OCI-LY7 (cell line): Measurements from ENCODE around the gene ENOX2. TPM values are rescaled to one million over a fixed set of nuclear protein-coding genes. Genes with fewer than 3 reads are reported as not detected.

ENCODE experiments used
- BruUV-seq: library from RNA; stranded (reverse); fragments of 400-500 nt; replicated peaks from 2 replicates; lab custom pipeline; 2021; lab: Mats Ljungman, UMichigan
- CTCF ChIA-PET: fragments of 300-600 bp; sonication (Branson Sonifier 250); formaldehyde crosslinking; loops from one replicate; lab custom pipeline; 2022; ENCODE audit warnings: antibody characterized with exemption; ENCODE audit not compliant: unreplicated experiment; lab: Charles Lee
- POLR2A ChIA-PET: fragments of 300-600 bp; sonication (Branson Sonifier 250); formaldehyde crosslinking; loops from one replicate; lab custom pipeline; 2022; ENCODE audit warnings: antibody characterized with exemption; lab: Charles Lee
- DNase-seq: peaks from one replicate; pipeline ENCODE4 v3.0.0-alpha.2; 2015; ENCODE audit warnings: low spot score
- H2AFZ ChIP-seq: fragments of 200-600 bp; sonication (generic), shearing (Covaris generic); 2 replicates; pipeline ENCODE4 v1.6.1; 2014; ENCODE audit warnings: mild to moderate bottlenecking, antibody characterized with exemption, low read length, moderate library complexity
- H3K27ac ChIP-seq: fragments of 200-600 bp; sonication (generic); 2 replicates; pipeline ENCODE4 v1.5.1; 2014; ENCODE audit warnings: mixed run types, low read depth, mild to moderate bottlenecking, moderate library complexity, low read length, inconsistent platforms; ENCODE audit not compliant: poor library complexity, severe bottlenecking
- H3K36me3 ChIP-seq: fragments of 200-600 bp; sonication (generic); 2 replicates; pipeline ENCODE4 v1.6.1; 2014; ENCODE audit warnings: mild to moderate bottlenecking, antibody characterized with exemption, low read length, moderate library complexity, mixed read lengths; ENCODE audit not compliant: insufficient read depth
- H3K4me1 ChIP-seq: fragments of 200-600 bp; sonication (generic); 2 replicates; pipeline ENCODE4 v1.5.1; 2014; ENCODE audit warnings: mild to moderate bottlenecking, low read length; ENCODE audit not compliant: insufficient read depth, poor library complexity, severe bottlenecking
- H3K4me2 ChIP-seq: fragments of 200-600 bp; sonication (generic); 2 replicates; pipeline ENCODE4 v1.6.1; 2014; ENCODE audit warnings: mild to moderate bottlenecking, low read length
- H3K4me3 ChIP-seq: fragments of 200-600 bp; sonication (generic); 2 replicates; pipeline ENCODE4 v1.5.1; 2014; ENCODE audit warnings: mild to moderate bottlenecking, low read depth, low read length; ENCODE audit not compliant: poor library complexity, severe bottlenecking
- H3K79me2 ChIP-seq: fragments of 200-600 bp; sonication (generic); 2 replicates; pipeline ENCODE4 v1.6.1; 2016; ENCODE audit warnings: low read depth, mild to moderate bottlenecking, low read length, moderate library complexity, mixed read lengths; ENCODE audit not compliant: insufficient read depth
- H3K9me2 ChIP-seq: fragments of 200-600 bp; sonication (generic); 2 replicates; pipeline ENCODE4 v1.6.1; 2016; ENCODE audit warnings: mild to moderate bottlenecking, low read length, mixed read lengths; ENCODE audit not compliant: insufficient read depth
- H3K9me3 ChIP-seq: fragments of 200-600 bp; sonication (generic); 2 replicates; pipeline ENCODE4 v1.6.1; 2014; ENCODE audit warnings: mild to moderate bottlenecking, mixed run types, low read length, mixed read lengths
- H4K20me1 ChIP-seq: fragments of 200-600 bp; sonication (generic); 2 replicates; pipeline ENCODE4 v1.6.1; 2014; ENCODE audit warnings: mild to moderate bottlenecking, antibody characterized with exemption, low read length, moderate library complexity, mixed read lengths; ENCODE audit not compliant: insufficient read depth
- EZH2phosphoT487 ChIP-seq: fragments of 200-600 bp; sonication (generic); IDR thresholded peaks from 2 replicates; pipeline ENCODE4 v1.6.1; 2018; ENCODE audit warnings: low read depth, borderline replicate concordance, mild to moderate bottlenecking, mixed run types, antibody characterized with exemption, low read length, moderate library complexity, mixed read lengths
- intact Hi-C: fragments of 100-400 bp; cut with micrococcal nuclease; formaldehyde crosslinking; loops from one replicate; pipeline ENCODE4 v1.10.0; 2022; ENCODE audit not compliant: unreplicated experiment
- total RNA-seq, 2 experiments: library from RNA; depleted of rRNA in 1 of 2; stranded (reverse); fragments of >200 nt in 1 of 2; shearing (Covaris generic) in 1 of 2; gene quantifications; 2 replicates each; pipeline ENCODE4 v1.2.3, GENCODE V29; 2014 to 2022
- TF ChIP-seq, protein P1 (sequence below): fragments of 200-600 bp; sonication (generic); conservative IDR thresholded peaks from 2 replicates; pipeline ENCODE4 v1.5.1; 2014; ENCODE audit warnings: mild to moderate bottlenecking, antibody characterized with exemption, low read length, moderate library complexity, mixed read lengths

The ENOX2 gene
- total RNA-seq, 2 experiments from 2014 or later: 5.0 to 11.9 TPM

DNA sequence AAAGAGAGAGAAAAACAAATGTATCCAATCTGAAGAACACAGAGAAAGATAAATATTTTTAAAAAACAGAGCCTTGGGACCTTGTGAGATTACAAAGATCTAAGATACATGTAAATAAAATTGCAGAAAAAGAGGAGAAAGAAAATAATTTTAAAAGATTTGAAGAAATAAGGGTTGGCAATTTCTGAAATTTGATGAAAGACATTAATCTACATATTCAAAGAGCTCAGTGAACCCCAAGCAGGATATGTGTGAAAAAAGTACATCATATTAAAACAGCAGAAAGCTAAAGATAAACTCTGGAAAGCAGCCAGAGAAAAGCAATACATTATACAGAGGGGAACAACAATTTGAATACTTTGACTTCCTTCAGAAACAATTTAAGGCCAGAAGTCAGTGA, 244.7 kb downstream of the ENOX2 start:
- H3K4me2 ChIP-seq: no peak overlapping the region
- ChIA-PET POLR2A (no interaction called here), CTCF (no interaction called here)
- H3K9me3 ChIP-seq: no peaks in the 10 kb centered on the region
- no peaks in the 10 kb centered on the region for H3K4me1 ChIP-seq
- intact Hi-C loops: no loop called here
- no peaks in the 10 kb centered on the region for H3K9me2 ChIP-seq
- TF ChIP-seq EZH2phosphoT487: no peak
- TF ChIP-seq, protein P1, sequence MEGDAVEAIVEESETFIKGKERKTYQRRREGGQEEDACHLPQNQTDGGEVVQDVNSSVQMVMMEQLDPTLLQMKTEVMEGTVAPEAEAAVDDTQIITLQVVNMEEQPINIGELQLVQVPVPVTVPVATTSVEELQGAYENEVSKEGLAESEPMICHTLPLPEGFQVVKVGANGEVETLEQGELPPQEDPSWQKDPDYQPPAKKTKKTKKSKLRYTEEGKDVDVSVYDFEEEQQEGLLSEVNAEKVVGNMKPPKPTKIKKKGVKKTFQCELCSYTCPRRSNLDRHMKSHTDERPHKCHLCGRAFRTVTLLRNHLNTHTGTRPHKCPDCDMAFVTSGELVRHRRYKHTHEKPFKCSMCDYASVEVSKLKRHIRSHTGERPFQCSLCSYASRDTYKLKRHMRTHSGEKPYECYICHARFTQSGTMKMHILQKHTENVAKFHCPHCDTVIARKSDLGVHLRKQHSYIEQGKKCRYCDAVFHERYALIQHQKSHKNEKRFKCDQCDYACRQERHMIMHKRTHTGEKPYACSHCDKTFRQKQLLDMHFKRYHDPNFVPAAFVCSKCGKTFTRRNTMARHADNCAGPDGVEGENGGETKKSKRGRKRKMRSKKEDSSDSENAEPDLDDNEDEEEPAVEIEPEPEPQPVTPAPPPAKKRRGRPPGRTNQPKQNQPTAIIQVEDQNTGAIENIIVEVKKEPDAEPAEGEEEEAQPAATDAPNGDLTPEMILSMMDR: no peak
- H3K79me2 ChIP-seq: no peaks in the 10 kb centered on the region
- no peaks in the 10 kb centered on the region for H4K20me1 ChIP-seq
- BruUV-seq: no TSS peak
- H3K36me3 ChIP-seq: no peaks in the 10 kb centered on the region
- no peak overlapping the region for H3K27ac ChIP-seq
- no peak overlapping the region for H3K4me3 ChIP-seq
- DNase-seq: no peak
- no peak overlapping the region for H2AFZ ChIP-seq

DNA sequence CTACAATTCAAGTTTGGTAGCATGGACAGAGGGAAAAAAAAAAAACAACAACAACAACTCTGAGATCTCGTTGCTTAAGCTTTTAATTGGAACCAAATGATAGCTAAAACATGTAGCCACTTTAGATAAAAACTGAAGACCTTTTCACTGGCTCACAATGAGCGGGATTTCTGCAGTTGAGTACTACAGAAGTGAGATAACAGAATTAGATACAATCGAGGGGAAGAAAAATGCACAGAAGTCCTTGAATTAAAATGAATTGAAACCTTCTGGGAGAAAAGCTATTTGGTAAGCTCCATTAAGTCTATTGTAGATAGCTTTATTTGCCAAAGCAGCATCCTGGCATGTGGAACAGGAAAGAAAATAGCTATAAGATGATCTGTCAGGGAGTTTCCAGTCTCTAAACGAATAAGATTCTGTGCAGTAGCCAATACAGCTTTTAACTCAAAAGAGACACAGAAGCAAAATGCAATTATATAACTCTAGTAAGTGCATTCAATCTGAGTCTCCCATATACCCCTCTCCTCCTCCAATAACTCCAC, 248.5 kb downstream of the ENOX2 start:
- Histone ChIP-seq H3K27ac (no peak overlapping the region), H3K9me2 (no peaks in the 10 kb centered on the region), H3K79me2 (no peaks in the 10 kb centered on the region), H3K4me2 (no peak overlapping the region), H3K4me3 (no peak overlapping the region), H4K20me1 (no peaks in the 10 kb centered on the region), H3K4me1 (no peaks in the 10 kb centered on the region), H3K9me3 (no peaks in the 10 kb centered on the region), H3K36me3 (no peaks in the 10 kb centered on the region), H2AFZ (no peak overlapping the region)
- DNase-seq: no peak
- ChIA-PET POLR2A (interaction anchor here (0.6 kb wide), 1 partner anchor 349 kb away, joined by 3 read pairs; no protein-coding TSS in a partner anchor), CTCF (no interaction called here)
- intact Hi-C loops: no loop called here
- TF ChIP-seq, protein P1: no peak
- TF ChIP-seq EZH2phosphoT487: no peak
- no TSS peak for BruUV-seq

DNA sequence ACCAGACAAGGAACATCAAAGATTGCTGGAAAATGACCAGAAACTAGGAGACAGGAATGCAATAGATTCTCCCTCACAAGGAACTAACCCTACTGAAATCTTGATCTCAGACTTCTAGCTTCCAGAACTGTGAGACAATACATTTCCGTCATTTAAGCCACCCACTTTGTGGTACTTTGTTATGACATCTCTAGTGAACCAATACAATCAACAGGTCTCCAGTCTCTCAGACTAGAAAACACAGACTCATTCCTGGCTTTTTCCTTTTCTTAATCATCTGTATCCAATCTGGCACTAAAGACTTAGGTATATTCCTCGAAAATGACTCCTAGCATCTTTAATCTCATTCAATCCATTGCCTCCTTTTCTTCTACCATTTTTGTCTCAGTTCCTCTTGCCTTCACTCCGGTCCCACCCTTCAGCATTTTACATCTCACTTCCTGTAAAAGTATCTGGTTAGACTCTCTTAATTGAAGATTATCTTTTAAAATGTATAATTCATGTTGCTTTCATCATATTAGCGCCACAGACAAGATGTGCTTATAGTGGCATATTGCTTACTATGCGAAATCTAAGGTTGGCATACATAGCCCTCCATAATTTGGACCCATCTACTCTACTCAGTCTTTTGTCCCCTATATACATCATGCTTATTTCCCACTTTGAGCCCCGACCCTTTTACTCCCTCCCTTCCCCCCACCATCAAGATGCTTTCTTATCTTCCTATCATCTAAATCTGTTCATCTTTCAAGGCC, 250.0 kb downstream of the ENOX2 start:
- TF ChIP-seq EZH2phosphoT487: no peak
- TF ChIP-seq, protein P1: no peak
- no TSS peak for BruUV-seq

More for the DNA sequence above, 250.0 kb downstream of the ENOX2 start:
- no peaks in the 10 kb centered on the region for H4K20me1 ChIP-seq
- DNase-seq: no peak
- intact Hi-C loops: no loop called here
- no peaks in the 10 kb centered on the region for H3K9me2 ChIP-seq
- no peaks in the 10 kb centered on the region for H3K79me2 ChIP-seq
- no peaks in the 10 kb centered on the region for H3K4me1 ChIP-seq
- H2AFZ ChIP-seq: no peak overlapping the region
- no peaks in the 10 kb centered on the region for H3K36me3 ChIP-seq
- ChIA-PET POLR2A (no interaction called here), CTCF (no interaction called here)
- H3K27ac ChIP-seq: no peak overlapping the region
- no peak overlapping the region for H3K4me3 ChIP-seq
- H3K9me3 ChIP-seq: no peaks in the 10 kb centered on the region
- no peak overlapping the region for H3K4me2 ChIP-seq
